ENCODE results near the gene PBX4.

Gene PBX4

GRCh38 chr19:19544257-19544953 lies 74.1 kb downstream of the PBX4 start:
- H3K9ac ChIP-seq (ENCODE audit: low read length), result no peak overlapping the region

GRCh38 chr19:19543640-19544039 lies 74.8 kb downstream of the PBX4 start:
- no peaks in the 10 kb centered on the region for H3K36me3 ChIP-seq (ENCODE audit: control insufficient read depth, insufficient read depth, low read length)
- H3K27me3 ChIP-seq (ENCODE audit: control insufficient read depth, insufficient read depth, low read length), result peaks cover 22% of the 10 kb centered on the region
- H3K9me3 ChIP-seq (ENCODE audit: control insufficient read depth, insufficient read depth, low read depth, low read length), result no peaks in the 10 kb centered on the region
- no peak overlapping the region for H3K27ac ChIP-seq (ENCODE audit: low read depth, low read length)
- H3K4me3 ChIP-seq (ENCODE audit: low read depth, low read length), result no peak overlapping the region
- H3K9ac ChIP-seq (ENCODE audit: low read length), result no peak overlapping the region
- peaks cover 8% of the 10 kb centered on the region; the same call in 1 of the 2 replicates for H3K4me1 ChIP-seq (ENCODE audit: control insufficient read depth, insufficient read depth, low read length)

More at GRCh38 chr19:19544257-19544953, 74.1 kb downstream of the PBX4 start:
- peaks cover 14% of the 10 kb centered on the region for H3K27me3 ChIP-seq (ENCODE audit: control insufficient read depth, insufficient read depth, low read length)
- H3K4me1 ChIP-seq (ENCODE audit: control insufficient read depth, insufficient read depth, low read length), result peaks cover 8% of the 10 kb centered on the region; the same call in 1 of the 2 replicates
- no peak overlapping the region for H3K27ac ChIP-seq (ENCODE audit: low read depth, low read length)
- no peaks in the 10 kb centered on the region for H3K36me3 ChIP-seq (ENCODE audit: control insufficient read depth, insufficient read depth, low read length)
- no peak overlapping the region for H3K4me3 ChIP-seq (ENCODE audit: low read depth, low read length)
- no peaks in the 10 kb centered on the region for H3K9me3 ChIP-seq (ENCODE audit: control insufficient read depth, insufficient read depth, low read depth, low read length)

GRCh38 chr19:19543101-19543500 lies 75.4 kb downstream of the PBX4 start:
- no peaks in the 10 kb centered on the region for H3K36me3 ChIP-seq (ENCODE audit: control insufficient read depth, insufficient read depth, low read length)
- H3K9me3 ChIP-seq (ENCODE audit: control insufficient read depth, insufficient read depth, low read depth, low read length), result no peaks in the 10 kb centered on the region
- no peak overlapping the region for H3K9ac ChIP-seq (ENCODE audit: low read length)
- H3K27ac ChIP-seq (ENCODE audit: low read depth, low read length), result no peak overlapping the region
- peaks cover 8% of the 10 kb centered on the region; the same call in 1 of the 2 replicates for H3K4me1 ChIP-seq (ENCODE audit: control insufficient read depth, insufficient read depth, low read length)
- peaks cover 27% of the 10 kb centered on the region for H3K27me3 ChIP-seq (ENCODE audit: control insufficient read depth, insufficient read depth, low read length)
- H3K4me3 ChIP-seq (ENCODE audit: low read depth, low read length), result no peak overlapping the region

GRCh38 chr19:19542507-19542906 lies 76.0 kb downstream of the PBX4 start:
- peaks cover 8% of the 10 kb centered on the region; the same call in 1 of the 2 replicates for H3K4me1 ChIP-seq (ENCODE audit: control insufficient read depth, insufficient read depth, low read length)
- H3K9ac ChIP-seq (ENCODE audit: low read length), result no peak overlapping the region
- no peak overlapping the region for H3K4me3 ChIP-seq (ENCODE audit: low read depth, low read length)
- no peaks in the 10 kb centered on the region for H3K36me3 ChIP-seq (ENCODE audit: control insufficient read depth, insufficient read depth, low read length)
- peaks cover 33% of the 10 kb centered on the region for H3K27me3 ChIP-seq (ENCODE audit: control insufficient read depth, insufficient read depth, low read length)
- H3K9me3 ChIP-seq (ENCODE audit: control insufficient read depth, insufficient read depth, low read depth, low read length), result no peaks in the 10 kb centered on the region
- H3K27ac ChIP-seq (ENCODE audit: low read depth, low read length), result no peak overlapping the region

GRCh38 chr19:19541616-19542015 lies 76.9 kb downstream of the PBX4 start:
- Histone ChIP-seq H3K36me3 (ENCODE audit: control insufficient read depth, insufficient read depth, low read length) (no peaks in the 10 kb centered on the region), H3K4me1 (ENCODE audit: control insufficient read depth, insufficient read depth, low read length) (peaks cover 8% of the 10 kb centered on the region; the same call in 1 of the 2 replicates), H3K9ac (ENCODE audit: low read length) (no peak overlapping the region), H3K27ac (ENCODE audit: low read depth, low read length) (no peak overlapping the region), H3K4me3 (ENCODE audit: low read depth, low read length) (no peak overlapping the region), H3K27me3 (ENCODE audit: control insufficient read depth, insufficient read depth, low read length) (peaks cover 36% of the 10 kb centered on the region), H3K9me3 (ENCODE audit: control insufficient read depth, insufficient read depth, low read depth, low read length) (no peaks in the 10 kb centered on the region)

GRCh38 chr19:19540715-19541515 lies 77.6 kb downstream of the PBX4 start:
- Histone ChIP-seq H3K36me3 (ENCODE audit: control insufficient read depth, insufficient read depth, low read length) (no peaks in the 10 kb centered on the region), H3K4me1 (ENCODE audit: control insufficient read depth, insufficient read depth, low read length) (peaks cover 8% of the 10 kb centered on the region; the same call in 1 of the 2 replicates), H3K27ac (ENCODE audit: low read depth, low read length) (no peak overlapping the region), H3K9ac (ENCODE audit: low read length) (peak overlapping the region; percentile 42), H3K9me3 (ENCODE audit: control insufficient read depth, insufficient read depth, low read depth, low read length) (no peaks in the 10 kb centered on the region), H3K4me3 (ENCODE audit: low read depth, low read length) (peak overlapping the region; percentile 76), H3K27me3 (ENCODE audit: control insufficient read depth, insufficient read depth, low read length) (peaks cover 36% of the 10 kb centered on the region)

- H3K4me3 ChIP-seq (ENCODE audit: low read depth, low read length), result peak overlapping the region; percentile 76
- peaks cover 36% of the 10 kb centered on the region for H3K27me3 ChIP-seq (ENCODE audit: control insufficient read depth, insufficient read depth, low read length)
- no peak overlapping the region for H3K9ac ChIP-seq (ENCODE audit: low read length)
- no peaks in the 10 kb centered on the region for H3K9me3 ChIP-seq (ENCODE audit: control insufficient read depth, insufficient read depth, low read depth, low read length)
- no peaks in the 10 kb centered on the region; the same call in 1 of the 2 replicates for H3K36me3 ChIP-seq (ENCODE audit: control insufficient read depth, insufficient read depth, low read length)
- H3K4me1 ChIP-seq (ENCODE audit: control insufficient read depth, insufficient read depth, low read length), result peaks cover 8% of the 10 kb centered on the region; the same call in 1 of the 2 replicates
- no peak overlapping the region for H3K27ac ChIP-seq (ENCODE audit: low read depth, low read length)
Measured at GRCh38 chr19:19540064-19540714, 78.3 kb downstream of the PBX4 start.

- no peak overlapping the region for H3K9ac ChIP-seq (ENCODE audit: low read length)
- peaks cover 8% of the 10 kb centered on the region; the same call in 1 of the 2 replicates for H3K4me1 ChIP-seq (ENCODE audit: control insufficient read depth, insufficient read depth, low read length)
- H3K36me3 ChIP-seq (ENCODE audit: control insufficient read depth, insufficient read depth, low read length), result no peaks in the 10 kb centered on the region; the same call in 1 of the 2 replicates
- no peak overlapping the region for H3K4me3 ChIP-seq (ENCODE audit: low read depth, low read length)
- no peak overlapping the region for H3K27ac ChIP-seq (ENCODE audit: low read depth, low read length)
- H3K9me3 ChIP-seq (ENCODE audit: control insufficient read depth, insufficient read depth, low read depth, low read length), result no peaks in the 10 kb centered on the region
- H3K27me3 ChIP-seq (ENCODE audit: control insufficient read depth, insufficient read depth, low read length), result peaks cover 36% of the 10 kb centered on the region
Measured at GRCh38 chr19:19539698-19540063, 78.8 kb downstream of the PBX4 start.

- Histone ChIP-seq H3K9me3 (ENCODE audit: control insufficient read depth, insufficient read depth, low read depth, low read length) (no peaks in the 10 kb centered on the region), H3K27me3 (ENCODE audit: control insufficient read depth, insufficient read depth, low read length) (peaks cover 41% of the 10 kb centered on the region), H3K4me1 (ENCODE audit: control insufficient read depth, insufficient read depth, low read length) (peaks cover 8% of the 10 kb centered on the region; the same call in 1 of the 2 replicates), H3K4me3 (ENCODE audit: low read depth, low read length) (peak overlapping the region; percentile 68), H3K27ac (ENCODE audit: low read depth, low read length) (no peak overlapping the region), H3K36me3 (ENCODE audit: control insufficient read depth, insufficient read depth, low read length) (no peaks in the 10 kb centered on the region; the same call in 1 of the 2 replicates), H3K9ac (ENCODE audit: low read length) (no peak overlapping the region)
Measured at GRCh38 chr19:19538785-19539166, 79.7 kb downstream of the PBX4 start.

- Histone ChIP-seq H3K4me3 (ENCODE audit: low read depth, low read length) (peak within 1 kb of the TSS; percentile 68), H3K27ac (ENCODE audit: low read depth, low read length) (no peak within 1 kb of the TSS), H3K27me3 (ENCODE audit: control insufficient read depth, insufficient read depth, low read length) (peaks cover 41% of the 10 kb centered on the region), H3K9ac (ENCODE audit: low read length) (peak within 1 kb of the TSS; percentile 27), H3K4me1 (ENCODE audit: control insufficient read depth, insufficient read depth, low read length) (peaks cover 8% of the 10 kb centered on the region; the same call in 1 of the 2 replicates), H3K9me3 (ENCODE audit: control insufficient read depth, insufficient read depth, low read depth, low read length) (no peaks in the 10 kb centered on the region), H3K36me3 (ENCODE audit: control insufficient read depth, insufficient read depth, low read length) (no peaks in the 10 kb centered on the region; the same call in 1 of the 2 replicates)
Measured at GRCh38 chr19:19538061-19538784, 80.3 kb downstream of the PBX4 start, which contains the start of gene CILP2. Gene CILP2, plus strand, starts transcription at chr19:19538265. Its CDS starts 85 bp downstream, at chr19:19538350.
